ENCODE measurements around the gene KCTD6. TPM values are rescaled to one million over a fixed set of nuclear protein-coding genes. Genes with fewer than 3 reads are reported as not detected.

The KCTD6 gene
- polyA plus RNA-seq, 1 of the 3 experiments (the other 2 are of a cell fraction), result 7.8 TPM

DNA sequence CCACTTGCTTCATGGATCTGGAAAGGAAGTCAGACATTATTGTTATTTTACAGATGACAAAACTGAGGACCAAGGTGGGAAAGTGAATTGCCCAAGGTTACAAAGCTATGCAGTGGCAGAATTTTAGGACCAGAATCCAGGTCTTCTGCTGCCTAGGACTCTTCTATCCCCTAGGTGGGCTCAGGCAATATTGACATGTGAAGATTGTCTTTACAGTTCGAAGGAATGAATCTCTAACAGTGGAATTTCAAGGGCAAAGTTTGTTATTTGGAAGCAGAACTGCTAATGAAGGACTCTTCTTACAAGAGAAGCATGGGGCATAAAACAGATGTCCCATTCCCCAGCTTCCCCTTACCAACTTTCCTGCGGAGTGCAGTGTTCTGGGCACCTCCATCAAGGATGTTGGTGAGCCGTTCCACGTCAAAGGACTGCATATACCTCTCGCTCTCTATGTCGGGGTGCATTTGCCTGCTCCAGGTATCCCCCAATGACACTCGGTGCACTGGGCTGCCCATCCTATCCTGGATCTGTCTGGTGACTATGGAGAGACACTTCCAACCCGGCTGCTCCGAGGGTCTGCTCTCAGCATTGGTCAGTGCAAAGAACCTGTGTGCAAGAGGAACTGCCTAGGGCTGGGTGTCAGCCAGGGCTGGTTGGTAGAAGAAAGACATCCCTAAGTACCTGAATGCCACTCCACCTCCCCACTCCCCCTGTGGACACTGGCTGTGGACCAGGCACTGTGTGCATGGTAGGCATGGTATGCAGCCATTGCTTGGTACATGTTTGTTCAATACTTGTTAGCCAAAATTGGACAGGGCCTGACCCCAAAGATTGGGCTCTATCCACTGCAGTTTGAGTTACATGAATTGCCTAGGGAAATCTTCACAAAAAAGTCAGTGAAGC lies 42.9 kb downstream of the KCTD6 start:
- WGBS (ENCODE audit: low lambda C conversion rate), result 76% methylated on average over 5 of the region's 9 CpGs
- H4K20me1 ChIP-seq (ENCODE audit: insufficient read depth), result no peaks in the 10 kb centered on the region
- no peaks in the 10 kb centered on the region for H3K36me3 ChIP-seq (replicated peaks in 1 of 2; ENCODE audit: control insufficient read depth in 1 of 2, insufficient read depth in 2 of 2, low read length in 1 of 2)
- H3K27ac ChIP-seq (ENCODE audit: low read depth in 2 of 2, low read length in 1 of 2), result no peak overlapping the region
- no peaks in the 10 kb centered on the region for H3K79me2 ChIP-seq (ENCODE audit: insufficient read depth)
- TF ChIP-seq CHD2 (IDR thresholded peaks at IDR 0.05; ENCODE audit: low read length, partially characterized antibody) (no peak), TEAD4 (IDR thresholded peaks at IDR 0.05; ENCODE audit: borderline replicate concordance, insufficient read depth) (no peak), RFX5 (IDR thresholded peaks at IDR 0.05; ENCODE audit: low read length) (no peak), YY1 (IDR thresholded peaks at IDR 0.05; ENCODE audit: low read depth) (no peak), NFIC (IDR thresholded peaks at IDR 0.05; ENCODE audit: borderline replicate concordance) (no peak), EP300 (IDR thresholded peaks at IDR 0.05; ENCODE audit: borderline replicate concordance in 1 of 2, low read depth in 1 of 2, low read length in 1 of 2) (no peak), RAD21 (IDR thresholded peaks at IDR 0.05; ENCODE audit: low read length) (no peak), POLR2AphosphoS5 (IDR thresholded peaks at IDR 0.05; ENCODE audit: low read depth, low read length) (no peak), TCF12 (IDR thresholded peaks at IDR 0.05) (no peak), NRF1 (IDR thresholded peaks at IDR 0.05; ENCODE audit: low read depth, low read length) (no peak), FOXM1 (IDR thresholded peaks at IDR 0.05; ENCODE audit: low read depth) (no peak), SIN3A (IDR thresholded peaks at IDR 0.05; ENCODE audit: borderline replicate concordance, low read depth, low read length) (no peak), JUND (IDR thresholded peaks at IDR 0.05) (no peak), TAF1 (IDR thresholded peaks at IDR 0.05; ENCODE audit: borderline replicate concordance, low read depth, low read length) (no peak), MXI1 (IDR thresholded peaks at IDR 0.05; ENCODE audit: low read depth, low read length) (no peak), GATA2 (CRISPR knock-in tag; IDR thresholded peaks at IDR 0.05) (no peak)
- TF ChIP-seq, protein P1, sequence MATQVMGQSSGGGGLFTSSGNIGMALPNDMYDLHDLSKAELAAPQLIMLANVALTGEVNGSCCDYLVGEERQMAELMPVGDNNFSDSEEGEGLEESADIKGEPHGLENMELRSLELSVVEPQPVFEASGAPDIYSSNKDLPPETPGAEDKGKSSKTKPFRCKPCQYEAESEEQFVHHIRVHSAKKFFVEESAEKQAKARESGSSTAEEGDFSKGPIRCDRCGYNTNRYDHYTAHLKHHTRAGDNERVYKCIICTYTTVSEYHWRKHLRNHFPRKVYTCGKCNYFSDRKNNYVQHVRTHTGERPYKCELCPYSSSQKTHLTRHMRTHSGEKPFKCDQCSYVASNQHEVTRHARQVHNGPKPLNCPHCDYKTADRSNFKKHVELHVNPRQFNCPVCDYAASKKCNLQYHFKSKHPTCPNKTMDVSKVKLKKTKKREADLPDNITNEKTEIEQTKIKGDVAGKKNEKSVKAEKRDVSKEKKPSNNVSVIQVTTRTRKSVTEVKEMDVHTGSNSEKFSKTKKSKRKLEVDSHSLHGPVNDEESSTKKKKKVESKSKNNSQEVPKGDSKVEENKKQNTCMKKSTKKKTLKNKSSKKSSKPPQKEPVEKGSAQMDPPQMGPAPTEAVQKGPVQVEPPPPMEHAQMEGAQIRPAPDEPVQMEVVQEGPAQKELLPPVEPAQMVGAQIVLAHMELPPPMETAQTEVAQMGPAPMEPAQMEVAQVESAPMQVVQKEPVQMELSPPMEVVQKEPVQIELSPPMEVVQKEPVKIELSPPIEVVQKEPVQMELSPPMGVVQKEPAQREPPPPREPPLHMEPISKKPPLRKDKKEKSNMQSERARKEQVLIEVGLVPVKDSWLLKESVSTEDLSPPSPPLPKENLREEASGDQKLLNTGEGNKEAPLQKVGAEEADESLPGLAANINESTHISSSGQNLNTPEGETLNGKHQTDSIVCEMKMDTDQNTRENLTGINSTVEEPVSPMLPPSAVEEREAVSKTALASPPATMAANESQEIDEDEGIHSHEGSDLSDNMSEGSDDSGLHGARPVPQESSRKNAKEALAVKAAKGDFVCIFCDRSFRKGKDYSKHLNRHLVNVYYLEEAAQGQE (IDR thresholded peaks at IDR 0.05; ENCODE audit: low read depth, low read length), result no peak
- TF ChIP-seq, protein P2, sequence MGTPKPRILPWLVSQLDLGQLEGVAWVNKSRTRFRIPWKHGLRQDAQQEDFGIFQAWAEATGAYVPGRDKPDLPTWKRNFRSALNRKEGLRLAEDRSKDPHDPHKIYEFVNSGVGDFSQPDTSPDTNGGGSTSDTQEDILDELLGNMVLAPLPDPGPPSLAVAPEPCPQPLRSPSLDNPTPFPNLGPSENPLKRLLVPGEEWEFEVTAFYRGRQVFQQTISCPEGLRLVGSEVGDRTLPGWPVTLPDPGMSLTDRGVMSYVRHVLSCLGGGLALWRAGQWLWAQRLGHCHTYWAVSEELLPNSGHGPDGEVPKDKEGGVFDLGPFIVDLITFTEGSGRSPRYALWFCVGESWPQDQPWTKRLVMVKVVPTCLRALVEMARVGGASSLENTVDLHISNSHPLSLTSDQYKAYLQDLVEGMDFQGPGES (IDR thresholded peaks at IDR 0.05; ENCODE audit: low read depth, low read length), result no peak
- TF ChIP-seq, protein P3, sequence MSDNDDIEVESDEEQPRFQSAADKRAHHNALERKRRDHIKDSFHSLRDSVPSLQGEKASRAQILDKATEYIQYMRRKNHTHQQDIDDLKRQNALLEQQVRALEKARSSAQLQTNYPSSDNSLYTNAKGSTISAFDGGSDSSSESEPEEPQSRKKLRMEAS (IDR thresholded peaks at IDR 0.05; ENCODE audit: low read depth), result no peak
- TF ChIP-seq, protein P4, sequence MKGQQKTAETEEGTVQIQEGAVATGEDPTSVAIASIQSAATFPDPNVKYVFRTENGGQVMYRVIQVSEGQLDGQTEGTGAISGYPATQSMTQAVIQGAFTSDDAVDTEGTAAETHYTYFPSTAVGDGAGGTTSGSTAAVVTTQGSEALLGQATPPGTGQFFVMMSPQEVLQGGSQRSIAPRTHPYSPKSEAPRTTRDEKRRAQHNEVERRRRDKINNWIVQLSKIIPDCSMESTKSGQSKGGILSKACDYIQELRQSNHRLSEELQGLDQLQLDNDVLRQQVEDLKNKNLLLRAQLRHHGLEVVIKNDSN (IDR thresholded peaks at IDR 0.05; ENCODE audit: borderline replicate concordance, low read depth), result no peak
- H3K9me3 ChIP-seq, result no peaks in the 10 kb centered on the region
- no peak overlapping the region for H3K4me3 ChIP-seq (ENCODE audit: low read depth in 2 of 2, low read length in 1 of 2)
- no peak for DNase-seq
- no peak overlapping the region for H3K9ac ChIP-seq
- H3K4me1 ChIP-seq (ENCODE audit: control insufficient read depth in 1 of 2, insufficient read depth in 2 of 2, low read depth in 1 of 2, low read length in 1 of 2), result peaks cover 0 to 16% of the 10 kb centered on the region in 2 experiments; a peak in 1 of 4 replicates
- no peak overlapping the region for H2AFZ ChIP-seq (ENCODE audit: low read depth)
- POLR2A ChIA-PET, result no interaction called here
- peaks cover 4% of the 10 kb centered on the region for H3F3A ChIP-seq (replicated peaks; ENCODE audit: insufficient read depth)
- H3K4me2 ChIP-seq, result no peak overlapping the region
- CTCF ChIA-PET, result interaction anchor here (0.7 to 12.5 kb wide), 9 partner anchors 12 to 357 kb away, joined by 3 to 99 read pairs (median 4); partner anchors contain the start of gene KCTD6
- H3K27me3 ChIP-seq (ENCODE audit: insufficient read depth), result no peaks in the 10 kb centered on the region
- no peaks in the 10 kb centered on the region for H3K9me2 ChIP-seq

Data from SK-N-SH (cell line).